Liver (tissue), 4 donors: ENCODE data around the gene GRIN2C. TPM values are rescaled to one million over a fixed set of nuclear protein-coding genes. Genes with fewer than 3 reads are reported as not detected.

Experiments used
- polyA plus RNA-seq, 2 donors: library from polyadenylated mRNA; stranded (reverse) in 1 of 2; unstranded in 1 of 2; fragments of 200-250 nt in 1 of 2; fragments of >200 nt in 1 of 2; fragmentation: Nextera tagmentation in 1 of 2; extraction: Ambion mirVana in 1 of 2; gene quantifications; one replicate each; pipeline versions ENCODE4 v1.2.1 to v1.2.3, GENCODE V29; 2013 to 2015
- total RNA-seq, 2 donors: library from RNA; depleted of rRNA; stranded (reverse); fragments of >200 nt; gene quantifications; one replicate each; pipeline ENCODE4 v1.2.3, GENCODE V29; 2014
- donor health status: healthy.
- donor health status: healthy.
- donor health status: healthy.

GRIN2C gene
- total and polyA plus RNA-seq, 4 donors = 0.03 to 0.10 (median 0.09) TPM; not detected in 1

Other genes starting within 250 kb of the GRIN2C start
- under 1 TPM; 0.47 to 0.75 TPM for gene CD300E, start 236.1 kb downstream of the GRIN2C start, total RNA-seq
- under 1 TPM; 0.07 to 0.21 TPM for gene CD300E, start 236.1 kb downstream of the GRIN2C start, polyA plus RNA-seq
- gene CD300LF, start 147.0 kb downstream of the GRIN2C start, total RNA-seq = 1 to 10 TPM; 1.5 to 1.9 TPM
- under 1 TPM; 0.13 to 0.55 TPM for gene CD300LF, start 147.0 kb downstream of the GRIN2C start, polyA plus RNA-seq
- gene RAB37, start 122.6 kb downstream of the GRIN2C start, total RNA-seq = 1 to 10 TPM; 5.1 to 5.3 TPM
- gene RAB37, start 122.6 kb downstream of the GRIN2C start, polyA plus RNA-seq = 1 to 10 TPM; 5.9 to 8.8 TPM
- 10 to 100 TPM; 38.1 to 84.1 TPM for gene NHERF1, start 111.3 kb downstream of the GRIN2C start, total RNA-seq
- gene NHERF1, start 111.3 kb downstream of the GRIN2C start, polyA plus RNA-seq = 100 to 1,000 TPM; 105 to 160 TPM
- gene NAT9, start 83.5 kb downstream of the GRIN2C start, total RNA-seq = 10 to 100 TPM in 1 of 2 donors, 1 to 10 TPM in 1; 8.1 to 25.5 TPM
- gene NAT9, start 83.5 kb downstream of the GRIN2C start, polyA plus RNA-seq = 10 to 100 TPM; 15.7 to 18.4 TPM
- 1 to 10 TPM; 3.9 to 5.3 TPM for gene FDXR, start 13.1 kb upstream of the GRIN2C start, total RNA-seq
- 10 to 100 TPM in 1 of 2 donors, 1 to 10 TPM in 1; 3.9 to 10.1 TPM for gene FDXR, start 13.1 kb upstream of the GRIN2C start, polyA plus RNA-seq
- gene FADS6, start 33.7 kb upstream of the GRIN2C start, total RNA-seq = 1 to 10 TPM in 1 of 2 donors, not detected in 1; 7.1 TPM
- 1 to 10 TPM; 2.1 to 4.2 TPM for gene FADS6, start 33.7 kb upstream of the GRIN2C start, polyA plus RNA-seq
- under 1 TPM in 1 of 2 donors, not detected in 1; under 0.01 TPM for gene USH1G, start 63.4 kb upstream of the GRIN2C start, total RNA-seq
- not detected for gene USH1G, start 63.4 kb upstream of the GRIN2C start, polyA plus RNA-seq
- not detected for gene OTOP2, start 64.4 kb upstream of the GRIN2C start, total RNA-seq
- gene OTOP2, start 64.4 kb upstream of the GRIN2C start, polyA plus RNA-seq = not detected
- gene OTOP3, start 76.0 kb upstream of the GRIN2C start, total RNA-seq = not detected
- not detected for gene OTOP3, start 76.0 kb upstream of the GRIN2C start, polyA plus RNA-seq
- 1 to 10 TPM; 2.7 to 6.2 TPM for gene HID1, start 112.9 kb upstream of the GRIN2C start, total RNA-seq
- 1 to 10 TPM; 3.5 to 3.8 TPM for gene HID1, start 112.9 kb upstream of the GRIN2C start, polyA plus RNA-seq
- gene CDR2L, start 127.7 kb upstream of the GRIN2C start, total RNA-seq = 1 to 10 TPM in 1 of 2 donors, under 1 TPM in 1; 0.70 to 1.5 TPM
- 1 to 10 TPM in 1 of 2 donors, under 1 TPM in 1; 0.78 to 1.1 TPM for gene CDR2L, start 127.7 kb upstream of the GRIN2C start, polyA plus RNA-seq
- 10 to 100 TPM; 20.5 to 29.9 TPM for gene MRPL58, start 152.8 kb upstream of the GRIN2C start, total RNA-seq
- 10 to 100 TPM; 36.9 to 47.0 TPM for gene MRPL58, start 152.8 kb upstream of the GRIN2C start, polyA plus RNA-seq
- gene ATP5PD, start 187.1 kb upstream of the GRIN2C start, total RNA-seq = 100 to 1,000 TPM; 102 to 128 TPM
- 100 to 1,000 TPM; 241 to 378 TPM for gene ATP5PD, start 187.1 kb upstream of the GRIN2C start, polyA plus RNA-seq
- gene KCTD2, start 187.3 kb upstream of the GRIN2C start, total RNA-seq = 1 to 10 TPM; 5.6 to 8.2 TPM
- gene KCTD2, start 187.3 kb upstream of the GRIN2C start, polyA plus RNA-seq = 1 to 10 TPM; 2.4 to 7.1 TPM
- gene SLC16A5, start 228.1 kb upstream of the GRIN2C start, total RNA-seq = 1 to 10 TPM; 3.0 to 4.5 TPM
- 1 to 10 TPM; 1.0 to 2.1 TPM for gene SLC16A5, start 228.1 kb upstream of the GRIN2C start, polyA plus RNA-seq